ENCODE results near the gene CHML.

Gene CHML

DNA sequence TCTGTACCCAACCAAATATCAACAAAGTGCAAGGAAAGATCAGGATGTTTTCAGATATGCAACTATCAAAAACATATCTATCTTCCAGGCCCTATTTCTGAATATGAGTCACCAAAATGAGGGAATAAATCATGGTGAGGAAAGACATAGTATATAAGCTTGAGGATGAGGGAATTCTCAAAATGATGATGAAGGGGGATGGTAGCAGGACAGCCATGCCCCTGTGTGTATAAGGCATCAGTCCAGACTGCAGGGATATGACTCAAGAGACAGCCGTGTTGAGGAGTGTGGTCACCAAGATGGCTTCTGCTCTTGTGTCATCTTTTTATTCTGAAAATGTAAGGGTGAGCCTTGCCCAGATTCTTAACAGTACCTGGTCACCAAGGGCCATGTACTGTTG lies 7.5 kb upstream of the CHML start:
- DNase-seq: no peak

DNA sequence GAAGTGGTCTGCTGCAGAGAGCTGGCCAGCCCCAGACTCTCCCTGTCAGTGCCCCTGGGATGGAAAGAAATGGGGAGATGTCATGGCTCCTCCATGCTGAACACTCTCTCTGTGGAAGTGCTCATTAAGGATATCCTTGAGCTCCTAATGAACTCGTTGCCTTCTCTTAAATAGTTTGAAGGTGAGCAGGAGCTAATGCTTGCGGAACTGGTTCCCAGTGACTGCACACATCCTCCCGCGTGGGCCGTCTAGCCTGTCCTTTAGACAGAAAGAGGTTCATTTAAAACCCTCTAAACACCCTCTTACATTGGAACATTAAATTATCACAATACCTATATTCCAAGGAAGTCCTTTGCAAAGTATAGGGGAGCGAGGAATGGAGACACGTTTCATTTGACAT lies 6.0 kb upstream of the CHML start:
- no peak for DNase-seq

DNA sequence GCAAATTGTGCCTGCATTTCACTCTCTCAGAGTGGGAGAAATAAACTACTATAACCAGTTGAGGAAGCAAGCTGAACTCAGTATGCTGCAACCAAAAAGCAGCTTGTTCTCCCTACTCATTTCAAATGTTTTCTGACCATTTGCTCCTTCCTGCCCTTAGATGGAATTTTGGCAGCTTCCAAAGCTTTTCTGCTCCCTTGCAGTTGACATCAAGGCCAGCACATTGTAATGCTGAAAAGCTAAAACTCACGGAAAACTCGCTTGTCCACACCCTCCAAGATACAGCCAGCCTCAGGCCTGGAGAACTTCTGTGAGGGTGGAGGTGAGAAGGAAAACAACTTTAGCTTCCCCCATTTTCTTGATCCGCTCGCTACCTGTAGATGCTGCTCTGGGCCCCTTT lies 5.0 kb upstream of the CHML start:
- no peak for DNase-seq

DNA sequence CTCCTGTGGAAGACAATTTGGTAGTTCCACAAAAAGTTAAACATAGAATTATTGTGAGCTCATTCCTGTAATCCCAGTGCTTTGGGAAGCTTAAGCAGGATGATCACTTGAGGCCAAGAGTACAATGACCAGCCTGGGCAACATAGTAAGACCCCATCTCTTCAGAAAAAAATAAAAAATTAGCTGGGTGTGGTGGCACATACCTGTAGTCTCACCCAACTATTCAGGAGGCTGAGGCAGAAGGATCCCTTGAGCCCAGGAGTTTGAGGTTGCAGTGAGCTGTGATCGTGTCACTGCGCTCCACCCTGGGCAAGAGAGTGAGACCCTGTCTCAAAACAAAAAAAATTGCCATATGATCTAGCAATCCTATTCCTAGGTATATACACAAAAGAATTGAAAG lies 4.1 kb upstream of the CHML start:
- DNase-seq: no peak

DNA sequence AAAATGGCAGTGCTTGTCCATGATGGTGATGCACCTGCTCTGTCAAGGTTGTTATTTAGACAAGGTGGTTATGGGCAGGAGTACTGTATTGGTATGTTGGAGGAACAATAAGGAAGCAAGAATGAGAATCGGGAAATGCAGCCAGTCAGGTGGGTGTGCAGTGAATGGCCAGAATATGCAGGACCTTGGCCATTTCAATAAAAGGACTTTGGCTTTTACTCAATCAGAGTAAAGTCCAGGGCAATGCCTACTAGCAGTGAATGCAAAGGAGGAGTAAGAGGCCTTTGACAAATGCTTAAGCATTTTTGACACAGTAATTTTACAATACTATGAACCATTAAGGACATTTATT lies 2.4 kb upstream of the CHML start:
- no peak for DNase-seq

DNA sequence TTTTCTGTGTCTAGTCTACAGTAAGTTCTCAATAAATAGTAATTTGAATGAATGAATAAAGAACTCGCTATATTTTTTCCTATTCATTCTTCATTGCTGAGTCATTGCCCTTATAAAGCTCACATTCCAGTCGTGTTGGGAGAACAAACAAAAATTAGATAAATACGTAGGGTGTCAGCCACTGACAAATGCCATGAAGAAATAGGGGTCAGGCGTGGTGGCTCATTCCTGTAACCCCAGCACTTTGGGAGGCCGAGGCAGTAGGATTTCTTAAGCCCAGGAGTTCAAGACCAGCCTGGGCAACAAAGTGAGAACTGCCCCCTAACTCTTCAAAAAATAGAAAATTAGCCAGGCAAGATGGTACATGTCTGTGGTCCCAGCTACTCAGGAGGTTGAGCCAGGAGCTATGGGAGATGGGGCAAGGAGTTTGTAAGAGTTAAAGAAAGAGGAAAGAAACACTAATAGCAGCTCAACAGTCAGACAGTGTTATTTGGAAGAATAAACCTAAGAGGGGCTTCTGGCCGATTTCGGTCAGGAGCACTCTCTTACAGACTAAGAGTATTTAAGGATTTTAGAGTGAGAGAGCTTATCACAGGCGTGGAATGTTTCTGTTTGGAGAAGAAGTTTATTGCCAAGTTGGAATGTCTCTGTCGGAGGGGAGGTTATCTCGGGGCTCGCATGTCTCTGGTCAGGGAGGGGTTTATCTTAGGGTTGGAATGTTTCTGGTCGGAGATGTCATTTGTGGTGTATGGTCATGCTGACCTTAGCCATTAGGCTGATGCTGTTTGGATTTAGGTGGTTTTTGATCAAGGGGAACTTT lies 1.8 kb upstream of the CHML start:
- DNase-seq: no peak

DNA sequence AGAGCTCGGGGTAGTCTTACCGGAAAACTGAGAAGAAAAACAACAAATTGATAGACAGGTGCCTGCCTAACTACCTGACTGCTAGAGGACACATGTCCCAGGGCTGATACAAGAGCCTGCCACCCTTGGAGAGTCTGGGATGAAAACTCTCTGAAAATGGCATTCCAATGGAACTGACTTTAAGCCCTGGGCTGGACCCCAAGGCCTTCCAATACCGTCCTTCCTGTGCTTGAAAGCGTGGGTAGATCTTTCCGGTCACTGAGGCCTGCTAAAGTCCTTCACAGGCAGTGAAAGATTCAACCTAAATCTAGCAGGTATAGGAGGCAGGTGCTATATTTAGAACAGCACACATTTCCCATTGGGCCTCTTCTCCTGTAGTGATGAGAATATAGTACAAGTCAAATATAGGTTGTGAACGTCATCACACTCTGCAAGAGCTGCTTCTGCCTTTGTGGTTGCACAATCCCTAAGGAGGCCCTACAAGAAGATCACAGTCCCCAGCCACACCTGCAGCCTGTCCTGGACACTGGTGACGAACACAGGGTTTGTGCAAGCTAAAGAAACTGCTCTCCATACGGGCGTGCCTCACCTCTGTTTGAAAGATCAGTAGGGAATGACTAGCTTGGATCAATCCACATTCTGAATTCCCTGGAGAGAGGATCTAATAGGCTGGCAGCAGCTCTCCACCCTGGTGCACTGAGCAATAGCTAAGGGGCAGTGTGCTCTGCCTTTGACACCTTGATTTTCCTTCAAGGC lies 876 bp upstream of the CHML start:
- DNase-seq: no peak

DNA sequence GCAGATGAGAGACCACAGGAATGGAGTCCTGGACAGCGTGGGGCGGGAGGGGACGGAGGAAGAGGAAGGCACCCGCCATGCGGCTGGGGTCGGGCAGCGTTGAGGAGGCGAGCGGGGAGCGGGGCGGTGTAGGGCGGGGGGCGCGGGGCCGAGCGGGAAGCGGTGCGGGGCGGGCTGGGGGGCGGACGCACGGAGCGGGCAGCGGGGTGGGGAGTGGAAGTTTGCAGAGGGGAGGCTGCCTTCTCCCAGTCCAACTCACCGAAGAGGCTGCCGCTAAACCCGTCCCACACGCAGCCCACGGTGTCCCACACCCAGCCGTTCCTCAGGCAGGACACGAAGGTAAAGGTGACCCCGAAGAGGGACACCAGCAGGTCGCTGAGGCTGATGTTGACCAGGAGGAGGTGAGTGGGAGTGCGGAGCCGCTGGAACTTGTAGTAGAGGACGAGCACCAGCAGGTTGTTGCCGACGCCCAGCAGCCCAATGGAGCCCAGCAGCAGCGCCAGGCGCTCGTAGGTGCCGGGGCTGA lies 483 bp downstream of the CHML start:
- DNase-seq: peak in 23 of 51 donors; percentile 14 to 58 (median 40)

DNA sequence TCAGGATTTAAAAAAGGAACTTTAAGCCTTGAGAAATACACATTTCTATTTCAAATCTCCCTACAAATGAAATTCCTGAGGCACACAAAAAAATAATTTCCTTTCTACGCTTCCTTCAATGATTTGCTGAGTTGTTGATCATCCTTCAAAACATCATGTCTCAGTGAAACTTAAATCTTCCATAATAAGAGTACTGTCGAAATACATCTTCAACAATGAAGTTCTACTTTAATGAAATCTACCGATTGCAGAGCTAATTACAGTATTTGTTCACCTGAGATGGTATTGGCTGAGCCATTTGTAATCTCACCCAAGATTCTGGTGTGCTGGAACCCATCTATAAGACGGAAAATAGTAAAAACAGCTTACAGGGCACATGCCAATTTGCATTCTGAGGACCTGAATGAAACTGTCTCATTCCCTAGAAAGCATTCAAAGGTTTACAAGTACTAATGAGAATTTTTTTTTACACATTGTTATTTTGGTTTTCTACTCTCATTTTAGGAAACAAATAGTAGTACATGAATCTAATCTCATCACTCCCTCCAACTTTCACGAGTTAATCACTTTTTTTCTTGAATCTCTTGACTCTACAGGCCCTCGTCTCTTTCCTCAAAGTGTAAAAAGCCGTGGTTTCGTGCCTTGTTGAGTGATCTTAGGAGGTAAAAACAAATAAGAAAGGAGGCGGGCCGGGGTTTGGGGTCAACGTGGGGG lies 1.1 kb downstream of the CHML start:
- DNase-seq: no peak

DNA sequence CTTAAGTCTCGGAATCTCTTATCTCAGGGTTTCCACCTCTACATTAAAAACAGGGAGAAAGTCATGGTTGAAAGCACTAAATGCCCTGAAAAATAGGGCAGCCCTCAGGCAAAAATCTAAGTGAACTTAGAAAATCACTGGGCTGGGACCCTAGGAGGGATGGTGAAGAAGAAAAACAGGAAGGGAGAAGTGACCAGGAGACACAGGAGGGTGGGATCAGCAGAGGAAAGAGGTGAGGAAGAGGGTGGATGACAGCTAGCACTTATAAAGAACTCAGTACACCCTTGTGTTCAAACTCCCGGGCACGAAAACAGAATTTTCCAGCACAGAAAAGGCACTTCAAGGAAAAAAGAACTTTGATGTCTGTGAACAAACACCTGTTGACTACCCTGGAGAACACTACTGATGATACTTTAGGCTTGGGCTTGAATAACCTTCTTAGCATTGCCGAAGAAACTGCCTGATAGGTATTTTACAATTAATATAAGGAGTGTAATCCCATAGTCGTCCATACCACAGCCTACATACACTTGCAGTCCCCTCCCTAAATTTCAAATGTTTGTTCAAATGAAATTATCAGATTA lies 2.0 kb downstream of the CHML start:
- no peak for DNase-seq

DNA sequence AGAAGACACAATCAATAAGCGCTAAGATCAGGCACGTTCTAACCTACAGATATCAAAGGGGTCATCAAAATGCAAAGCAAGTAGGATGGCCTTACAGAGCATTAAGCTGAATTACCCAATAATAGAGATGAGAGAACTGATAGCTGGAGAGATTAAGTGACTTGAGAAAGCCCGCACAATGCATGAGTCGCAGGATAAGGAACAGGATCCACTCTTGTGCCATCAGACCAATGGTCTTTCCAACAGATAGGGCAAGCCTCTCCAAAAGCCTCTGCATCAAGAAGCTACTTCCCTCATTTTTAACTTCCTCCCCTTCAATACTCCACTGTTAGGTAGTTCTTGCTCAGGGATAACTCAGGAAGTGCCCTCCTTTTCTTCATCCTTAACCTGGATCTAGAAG lies 2.6 kb downstream of the CHML start:
- no peak for DNase-seq

DNA sequence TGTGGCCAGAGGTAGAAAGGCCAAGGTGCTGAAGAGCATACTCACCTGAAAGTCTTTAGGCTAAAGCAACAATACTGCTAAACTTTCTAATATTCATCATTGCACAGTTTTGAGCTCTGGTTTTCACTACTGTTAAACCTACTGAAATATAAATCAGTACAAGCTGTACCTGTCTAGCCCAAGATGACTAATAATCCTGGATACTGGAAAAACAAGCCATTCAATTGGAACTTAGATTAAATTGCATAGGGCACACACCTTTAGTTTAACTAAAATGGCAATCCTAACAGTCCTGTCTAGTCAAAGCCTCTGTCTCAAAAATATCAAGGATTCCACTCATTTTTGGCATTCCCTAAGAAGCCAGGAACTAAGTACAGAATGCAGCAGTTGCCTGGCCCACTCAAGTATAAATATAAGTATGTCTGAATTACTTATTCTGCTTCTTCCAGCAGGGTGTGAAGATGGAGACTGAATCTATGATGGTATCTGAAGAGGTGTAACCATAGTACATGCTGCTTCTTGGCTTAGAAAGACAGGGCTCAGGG lies 3.1 kb downstream of the CHML start:
- no peak for DNase-seq

DNA sequence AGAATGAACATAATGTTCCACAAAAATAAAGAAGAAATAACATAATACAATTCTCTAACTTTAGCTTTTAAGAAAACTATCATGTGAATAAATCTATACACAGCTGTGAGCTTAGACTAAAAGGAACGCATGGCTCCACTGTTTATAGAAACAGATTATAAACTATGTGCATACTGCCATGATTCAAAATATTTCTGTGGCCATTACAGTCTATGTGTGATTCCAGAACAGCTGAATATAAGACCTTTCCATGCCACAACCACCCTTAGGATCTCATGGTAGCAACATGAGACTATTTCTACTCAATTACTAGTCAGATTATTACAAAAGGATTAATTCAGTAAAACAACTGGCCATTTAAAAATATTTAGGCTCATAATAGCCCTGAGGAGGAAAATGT lies 3.9 kb downstream of the CHML start:
- DNase-seq: no peak

DNA sequence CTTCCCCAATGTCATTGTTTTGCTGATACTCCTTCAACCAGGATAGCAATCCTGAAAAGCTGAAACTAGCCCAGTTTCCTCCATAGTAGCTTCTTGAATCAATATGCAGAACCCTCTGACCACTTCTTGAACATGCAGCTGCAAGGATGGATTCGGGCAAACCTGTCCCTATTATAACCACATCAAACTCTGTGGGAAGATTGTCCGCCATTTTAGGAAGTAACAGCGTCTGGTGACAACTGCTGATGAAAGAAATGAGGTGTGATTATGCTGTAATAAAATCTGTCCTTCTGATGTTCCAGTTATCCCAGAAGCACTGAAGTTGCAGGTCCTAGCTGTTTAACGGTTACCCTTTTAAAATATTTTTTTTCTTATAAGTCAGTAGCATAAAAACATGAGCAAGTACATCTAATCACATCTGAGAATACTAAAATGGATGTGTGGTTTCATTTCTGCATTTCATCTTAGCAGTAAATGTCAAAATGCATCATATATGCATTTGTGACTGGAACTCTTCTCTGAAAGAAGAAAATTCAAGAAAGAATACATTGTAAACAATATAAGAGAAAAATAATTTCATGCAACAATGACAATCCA lies 4.5 kb downstream of the CHML start:
- DNase-seq: no peak

DNA sequence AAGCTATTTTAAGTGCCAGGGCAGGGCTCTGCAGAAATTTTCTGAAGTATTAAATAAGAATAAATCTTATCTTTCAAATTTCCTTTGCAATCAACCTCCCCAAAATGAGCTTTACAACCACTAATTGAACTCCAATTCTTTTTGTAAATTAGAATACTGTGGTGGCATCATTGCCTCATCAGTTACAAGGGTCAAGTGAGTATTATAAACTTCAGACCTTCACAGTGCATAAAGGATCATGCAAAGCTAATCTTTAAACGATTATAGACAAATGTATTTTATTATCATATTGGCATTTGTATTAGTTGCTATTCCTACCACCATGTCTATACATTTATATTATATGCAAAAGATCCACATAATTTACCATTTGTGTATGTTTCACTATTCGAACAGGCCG lies 7.2 kb downstream of the CHML start:
- no peak for DNase-seq

DNA sequence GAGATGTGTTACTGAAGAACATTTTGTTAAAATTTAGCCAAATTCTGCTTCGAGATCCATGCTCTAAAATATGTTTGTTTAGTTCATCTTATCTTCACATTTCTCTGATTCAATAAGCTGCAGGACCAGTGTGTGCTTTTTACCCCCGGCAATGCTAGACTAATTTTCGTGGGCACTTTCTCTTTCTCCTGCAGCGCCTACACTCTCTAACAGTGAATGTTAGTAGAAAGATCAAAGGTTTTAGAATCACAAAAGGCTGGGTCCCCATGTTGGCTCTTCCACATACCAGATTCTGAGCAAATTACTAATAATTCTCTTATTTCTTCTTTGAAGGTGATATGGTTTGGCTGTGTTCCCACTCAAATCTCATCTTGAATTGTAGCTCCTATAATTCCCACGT lies 8.5 kb downstream of the CHML start:
- DNase-seq: no peak

DNA sequence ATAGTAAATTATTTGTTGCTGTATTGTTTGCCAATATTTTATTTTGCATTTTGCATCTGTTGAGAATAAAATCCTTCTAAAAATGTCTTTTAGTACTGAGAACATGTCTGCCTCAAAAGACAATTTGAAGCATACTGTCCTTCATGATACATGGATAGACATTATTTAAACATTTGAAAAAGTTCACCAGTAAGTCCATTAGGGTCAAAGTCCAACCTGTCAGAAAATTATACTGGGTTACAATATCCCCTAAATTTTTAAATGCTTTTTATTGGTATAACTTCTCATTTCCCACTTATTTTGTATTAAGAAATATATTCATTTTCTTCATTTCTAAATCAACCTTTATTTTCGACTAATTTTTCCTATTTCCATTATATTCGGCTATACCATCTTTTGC lies 9.3 kb downstream of the CHML start:
- DNase-seq: no peak

DNA sequence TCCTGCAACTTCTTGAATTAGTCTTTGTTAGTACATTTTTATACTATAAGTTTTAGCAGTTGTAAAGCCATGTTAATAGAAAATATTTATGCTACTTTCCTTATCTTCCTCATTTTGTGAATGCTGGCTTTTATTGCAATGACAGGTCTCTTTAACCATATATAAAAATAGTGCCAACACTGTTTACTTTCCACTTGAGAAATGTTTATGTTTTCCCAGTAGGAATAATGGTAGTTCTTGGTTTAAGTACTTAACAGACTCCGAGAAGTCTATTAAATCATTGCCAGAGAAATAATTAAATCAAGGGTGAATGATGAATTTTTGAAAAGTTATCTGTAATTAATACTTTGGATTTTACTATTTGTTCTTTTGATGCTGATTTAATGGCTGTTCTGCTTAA lies 9.7 kb downstream of the CHML start:
- no peak for DNase-seq

DNA sequence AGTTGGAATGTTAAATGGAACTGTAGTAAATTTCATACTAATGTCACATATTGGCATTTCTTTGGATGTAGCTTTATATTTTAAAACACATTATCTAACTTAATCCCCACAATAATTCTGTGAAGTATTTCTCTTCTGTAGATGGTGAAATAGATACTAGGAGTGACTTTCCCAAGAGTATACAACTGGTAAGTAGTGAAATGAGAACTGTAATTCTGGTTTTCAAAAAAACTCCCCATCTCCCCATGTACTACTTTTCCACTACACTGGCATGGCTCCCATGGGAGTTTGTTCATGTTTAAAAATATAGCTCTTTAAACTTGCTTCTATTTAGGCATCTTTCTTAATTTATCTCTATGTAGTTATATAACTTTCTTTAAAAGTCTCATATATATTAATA lies 10.2 kb downstream of the CHML start:
- DNase-seq: no peak

DNA sequence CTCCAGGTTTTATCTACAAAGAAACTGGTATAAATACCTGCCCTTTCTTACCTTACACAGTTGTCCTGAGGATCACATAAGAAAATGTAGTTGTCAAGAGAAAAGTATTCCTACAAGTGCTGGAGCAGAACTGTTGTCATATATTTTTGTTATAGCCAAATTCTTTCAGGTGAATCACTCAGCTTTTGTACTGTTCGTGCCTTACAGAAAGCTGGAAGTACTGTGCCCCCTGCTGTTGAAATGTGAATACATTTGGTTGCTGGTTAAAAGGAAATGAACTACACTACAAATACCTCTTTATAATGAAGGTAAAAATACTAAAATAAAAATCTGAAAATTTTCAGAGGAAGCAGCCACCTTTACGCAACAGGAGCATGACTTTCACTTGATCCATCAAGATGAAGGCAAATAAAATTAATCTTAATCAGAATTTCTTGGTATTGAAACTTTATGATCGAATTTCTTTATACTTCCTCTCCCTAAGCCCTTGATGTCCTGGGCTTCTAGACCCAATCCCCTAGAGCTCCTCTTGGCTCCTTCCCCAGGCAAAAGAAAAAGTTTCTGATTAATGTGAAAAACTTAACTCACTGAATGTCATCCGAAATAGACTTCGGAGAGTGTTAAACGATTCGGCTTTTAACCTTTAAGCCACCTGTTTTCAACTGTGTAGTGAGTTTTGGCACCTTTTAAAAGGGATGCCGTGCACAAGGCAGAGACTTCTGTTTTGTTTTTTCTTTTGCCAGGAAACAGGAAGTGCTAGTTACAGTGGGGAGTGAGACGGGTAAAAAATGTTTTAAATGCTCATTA lies 12.5 kb downstream of the CHML start:
- peak in 1 of 51 donors; percentile 23 for DNase-seq
